ENCODE measurements around the gene DNAJB13. TPM values are rescaled to one million over a fixed set of nuclear protein-coding genes. Genes with fewer than 3 reads are reported as not detected.

Gene DNAJB13
- total RNA-seq, 1 experiment from 2014 or later = not detected

DNA sequence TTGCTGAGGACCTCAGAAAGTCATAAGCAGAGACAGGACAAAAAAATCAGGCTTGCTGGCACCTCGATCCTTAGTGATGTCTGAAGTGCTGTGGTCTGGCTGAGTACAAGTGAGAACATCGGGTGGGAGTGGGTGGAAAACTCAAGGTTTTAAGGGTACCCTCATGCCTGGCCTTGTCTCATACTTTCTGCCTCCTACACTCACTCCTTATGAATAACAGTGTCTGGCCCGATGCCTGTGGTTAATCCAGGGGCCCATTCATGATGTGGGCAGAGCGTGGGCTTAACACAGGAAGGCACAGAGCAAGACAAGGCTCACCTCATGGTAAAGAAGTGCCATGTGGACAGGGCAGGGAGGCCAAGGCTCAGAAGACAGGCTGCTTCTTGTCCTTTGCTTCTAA lies 69.0 kb downstream of the DNAJB13 start:
- no CpG with 5 or more reads among the region's 4 CpGs for WGBS (ENCODE audit: extremely low coverage, insufficient read length, low lambda C conversion rate)
- Histone ChIP-seq H4K91ac (ENCODE audit: insufficient read length, low read depth, low read length) (no peak overlapping the region), H3K9ac (ENCODE audit: extremely low read depth, insufficient read length, low read length) (no peak overlapping the region), H3T11ph (ENCODE audit: low read length) (no peak overlapping the region), H3K56ac (ENCODE audit: insufficient read length, low read depth, low read length) (no peak overlapping the region), H3K27ac (ENCODE audit: insufficient read length, low read depth, low read length) (no peak overlapping the region), H3K4me1 (ENCODE audit: insufficient read depth, low read length) (no peaks in the 10 kb centered on the region), H3K9me3 (ENCODE audit: control insufficient read depth, low read depth, low read length) (no peaks in the 10 kb centered on the region), H3K79me1 (ENCODE audit: insufficient read depth, low read depth, low read length, poor library complexity, severe bottlenecking) (no peaks in the 10 kb centered on the region), H3K27me3 (ENCODE audit: insufficient read depth, low read length) (no peaks in the 10 kb centered on the region), H3K18ac (ENCODE audit: insufficient read length, low read depth, low read length) (no peak overlapping the region), H4K20me1 (ENCODE audit: control insufficient read depth, insufficient read depth, insufficient read length) (no peaks in the 10 kb centered on the region), H3K23ac (ENCODE audit: insufficient read length, low read depth, low read length) (no peak overlapping the region), H2BK20ac (ENCODE audit: low read depth, low read length, poor library complexity, severe bottlenecking) (no peak overlapping the region), H3K23me2 (ENCODE audit: insufficient read length, low read depth, low read length, poor library complexity, severe bottlenecking) (no peaks in the 10 kb centered on the region), H3K14ac (ENCODE audit: insufficient read depth, low read length) (no peak overlapping the region; the same call in 1 of the 2 replicates), H2AK5ac (ENCODE audit: insufficient read length, low read length) (no peak overlapping the region), H2BK120ac (ENCODE audit: low read depth, low read length, poor library complexity, severe bottlenecking) (no peak overlapping the region), H3K4ac (ENCODE audit: low read depth, low read length) (no peak overlapping the region), H4K8ac (replicated peaks; ENCODE audit: insufficient read length, low read depth, low read length) (no peak overlapping the region), H2BK5ac (ENCODE audit: insufficient read length, low read length) (no peak overlapping the region), H2AFZ (ENCODE audit: low read length) (no peak overlapping the region), H4K5ac (ENCODE audit: insufficient read length, low read depth, low read length) (no peak overlapping the region), H3K79me2 (ENCODE audit: insufficient read depth, low read length) (no peaks in the 10 kb centered on the region), H3K4me2 (ENCODE audit: insufficient read depth, insufficient read length, low read length) (no peak overlapping the region), H2BK12ac (ENCODE audit: insufficient read length, low read depth, low read length) (no peak overlapping the region), H2BK15ac (ENCODE audit: low read depth, low read length) (no peak overlapping the region)
- TF ChIP-seq, protein P1, sequence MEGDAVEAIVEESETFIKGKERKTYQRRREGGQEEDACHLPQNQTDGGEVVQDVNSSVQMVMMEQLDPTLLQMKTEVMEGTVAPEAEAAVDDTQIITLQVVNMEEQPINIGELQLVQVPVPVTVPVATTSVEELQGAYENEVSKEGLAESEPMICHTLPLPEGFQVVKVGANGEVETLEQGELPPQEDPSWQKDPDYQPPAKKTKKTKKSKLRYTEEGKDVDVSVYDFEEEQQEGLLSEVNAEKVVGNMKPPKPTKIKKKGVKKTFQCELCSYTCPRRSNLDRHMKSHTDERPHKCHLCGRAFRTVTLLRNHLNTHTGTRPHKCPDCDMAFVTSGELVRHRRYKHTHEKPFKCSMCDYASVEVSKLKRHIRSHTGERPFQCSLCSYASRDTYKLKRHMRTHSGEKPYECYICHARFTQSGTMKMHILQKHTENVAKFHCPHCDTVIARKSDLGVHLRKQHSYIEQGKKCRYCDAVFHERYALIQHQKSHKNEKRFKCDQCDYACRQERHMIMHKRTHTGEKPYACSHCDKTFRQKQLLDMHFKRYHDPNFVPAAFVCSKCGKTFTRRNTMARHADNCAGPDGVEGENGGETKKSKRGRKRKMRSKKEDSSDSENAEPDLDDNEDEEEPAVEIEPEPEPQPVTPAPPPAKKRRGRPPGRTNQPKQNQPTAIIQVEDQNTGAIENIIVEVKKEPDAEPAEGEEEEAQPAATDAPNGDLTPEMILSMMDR (conservative IDR thresholded peaks at IDR 0.05) = no peak
- DNase-seq = no peak
- H3K27me3 Mint-ChIP-seq (ENCODE audit: low read depth) = no peaks in the 10 kb centered on the region
- peaks cover 0 to 20% (median 9%) of the 10 kb centered on the region in 3 experiments; a peak in 5 of 7 replicates for H3K36me3 Mint-ChIP-seq (ENCODE audit: insufficient read depth in 1 of 3, low read depth in 3 of 3)
- H3K4me3 Mint-ChIP-seq = no peak overlapping the region
- H3K4me1 Mint-ChIP-seq = peaks cover 0 to 7% of the 10 kb centered on the region in 2 experiments; a peak in 2 of 4 replicates
- no peak overlapping the region for H3K27ac Mint-ChIP-seq
- H3K9me3 Mint-ChIP-seq = no peaks in the 10 kb centered on the region

Other genes with a start within 250 kb of the DNAJB13 start
- gene RAB6A, start 190.0 kb upstream of the DNAJB13 start, total RNA-seq (2021) = 72.8 and 74.4 TPM in 2 replicates
- gene MRPL48, start 163.2 kb upstream of the DNAJB13 start, total RNA-seq (2021) = 35.7 and 36.4 TPM in 2 replicates
- gene COA4, start 74.2 kb upstream of the DNAJB13 start, total RNA-seq (2021) = 115 and 116 TPM in 2 replicates
- gene PAAF1, start 74.0 kb upstream of the DNAJB13 start, total RNA-seq (2021) = 22.5 and 24.3 TPM in 2 replicates
- gene UCP2, start 31.8 kb downstream of the DNAJB13 start, total RNA-seq (2021) = 58.3 and 62.1 TPM in 2 replicates
- gene UCP3, start 58.1 kb downstream of the DNAJB13 start, total RNA-seq (2021) = 0.77 and 0.85 TPM in 2 replicates
- 22.0 and 25.9 TPM in 2 replicates for gene C2CD3, start 220.0 kb downstream of the DNAJB13 start, total RNA-seq (2021)
- gene PPME1, start 220.3 kb downstream of the DNAJB13 start, total RNA-seq (2021) = 39.4 and 40.7 TPM in 2 replicates

All from H9 (cell line).